Neural progenitor cell (in vitro differentiated cells): ENCODE results near the gene U2AF2. TPM values are rescaled to one million over a fixed set of nuclear protein-coding genes. Genes with fewer than 3 reads are reported as not detected.
A peak's percentile ranks its signal among the peaks of the same experiment; 100 is the strongest.

ENCODE experiments used
- DNase-seq: peaks from one replicate; pipeline ENCODE4 v3.0.0-alpha.2; 2016; ENCODE audit warnings: low spot score
- H2AFZ ChIP-seq: fragments of 200-600 bp; sonication (generic); replicated peaks from 2 replicates; pipeline ENCODE4 v1.6.1; 2016; ENCODE audit warnings: antibody characterized with exemption
- H3F3A ChIP-seq: fragments of 200-600 bp; sonication (generic); 2 replicates; pipeline ENCODE4 v1.6.1; 2016; ENCODE audit warnings: antibody characterized with exemption, low read depth
- H3K27ac ChIP-seq: fragments of 200-600 bp; sonication (generic); 2 replicates; pipeline ENCODE4 v1.5.1; 2016; ENCODE audit warnings: mild to moderate bottlenecking
- H3K27me3 ChIP-seq: fragments of 200-600 bp; sonication (generic); 2 replicates; pipeline ENCODE4 v1.6.1; 2016; ENCODE audit warnings: mild to moderate bottlenecking, moderate library complexity
- H3K36me3 ChIP-seq: fragments of 200-600 bp; sonication (generic); 2 replicates; pipeline ENCODE4 v1.5.1; 2016
- H3K4me1 ChIP-seq: fragments of 200-600 bp; sonication (generic); 2 replicates; pipeline ENCODE4 v1.6.1; 2016; ENCODE audit warnings: mixed run types
- H3K4me2 ChIP-seq: fragments of 200-600 bp; sonication (generic); 2 replicates; pipeline ENCODE4 v1.6.1; 2016
- H3K4me3 ChIP-seq: fragments of 200-600 bp; sonication (generic); 2 replicates; pipeline ENCODE4 v1.5.1; 2016
- H3K79me2 ChIP-seq: fragments of 200-600 bp; sonication (generic); 2 replicates; pipeline ENCODE4 v1.6.1; 2016; ENCODE audit warnings: low read depth
- H3K9ac ChIP-seq: fragments of 200-600 bp; sonication (generic); 2 replicates; pipeline ENCODE4 v1.6.1; 2016
- H3K9me3 ChIP-seq: fragments of 200-600 bp; sonication (generic); 2 replicates; pipeline ENCODE4 v1.5.1; 2016; ENCODE audit warnings: low read depth
- H4K20me1 ChIP-seq: fragments of 200-600 bp; sonication (generic); 2 replicates; pipeline ENCODE4 v1.6.1; 2016; ENCODE audit warnings: low read depth
- H3K27ac Mint-ChIP-seq: 3 replicates; pipeline ENCODE4 v1.8.0; 2021; ENCODE audit warnings: mixed read lengths
- H3K27me3 Mint-ChIP-seq: 2 replicates; pipeline ENCODE4 v1.8.0; 2022; ENCODE audit warnings: low read depth, mild to moderate bottlenecking, inconsistent platforms, moderate library complexity, mixed read lengths; ENCODE audit not compliant: insufficient read depth
- H3K36me3 Mint-ChIP-seq: 3 replicates; pipeline ENCODE4 v1.8.0; 2021; ENCODE audit warnings: mixed read lengths
- H3K4me1 Mint-ChIP-seq: 3 replicates; pipeline ENCODE4 v1.8.0; 2021; ENCODE audit warnings: mixed read lengths
- H3K4me3 Mint-ChIP-seq: 3 replicates; pipeline ENCODE4 v1.8.0; 2021; ENCODE audit warnings: mild to moderate bottlenecking, moderate library complexity, mixed read lengths
- H3K9me3 Mint-ChIP-seq: 3 replicates; pipeline ENCODE4 v1.8.0; 2020; ENCODE audit warnings: mixed read lengths
- EZH2 ChIP-seq: fragments of 200-600 bp; sonication (generic); IDR thresholded peaks from 2 replicates; pipeline ENCODE4 v1.6.1; 2017; ENCODE audit warnings: antibody characterized with exemption, mild to moderate bottlenecking, moderate library complexity
- EZH2phosphoT487 ChIP-seq: fragments of 200-600 bp; sonication (generic); IDR thresholded peaks from 2 replicates; pipeline ENCODE4 v1.6.1; 2017; ENCODE audit warnings: antibody characterized with exemption
- total RNA-seq: library from RNA; depleted of rRNA; stranded (reverse); fragments of >200 nt; gene quantifications from 2 replicates; pipeline ENCODE4 v1.2.3, GENCODE V29; 2015; ENCODE audit warnings: low replicate concordance
- TF ChIP-seq, protein P1 (sequence below): fragments of 200-600 bp; sonication (generic); IDR thresholded peaks from 2 replicates; pipeline ENCODE4 v1.5.1; 2017; ENCODE audit warnings: antibody characterized with exemption, mild to moderate bottlenecking

The U2AF2 gene
- total RNA-seq, 1 donor from 2014 or later, result 124 TPM

DNA sequence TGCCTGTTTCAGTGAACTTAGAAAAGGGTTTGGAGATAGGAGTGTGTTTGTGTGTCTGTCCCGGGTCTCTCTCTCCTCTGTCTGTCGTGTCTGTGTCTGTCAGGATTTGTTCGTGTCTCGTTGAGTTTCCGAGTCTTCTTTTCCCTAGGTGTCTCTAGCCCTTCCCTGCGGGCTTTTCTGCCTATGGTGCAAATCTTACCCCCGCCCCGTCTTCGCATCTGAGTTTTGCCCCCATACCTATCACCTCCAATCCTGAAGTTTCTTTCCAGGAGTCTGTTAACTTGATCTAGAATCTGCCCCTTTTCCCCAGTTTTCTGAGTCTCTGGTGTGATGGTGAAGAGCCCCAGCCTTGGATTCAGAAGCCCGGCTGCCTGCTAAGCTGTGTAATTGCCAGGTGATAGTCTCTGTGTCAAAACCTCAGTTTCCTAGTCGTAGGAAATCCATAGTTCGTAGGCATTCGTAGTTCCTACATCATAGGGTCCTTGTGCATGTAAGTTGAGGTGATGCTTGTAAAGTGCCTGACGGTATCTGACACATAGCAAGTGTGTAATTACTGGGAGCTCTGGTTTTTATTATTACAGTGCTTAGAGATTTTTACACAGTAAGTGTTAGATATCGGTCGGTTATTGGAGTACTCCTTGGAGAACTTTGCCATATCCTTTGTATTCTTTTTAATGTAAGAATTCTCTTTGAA is 21.0 kb downstream of the U2AF2 start:
- H3K4me3 ChIP-seq, result peak overlapping the region; percentile 70
- H3K36me3 ChIP-seq, result no peaks in the 10 kb centered on the region
- peak overlapping the region; percentile 23 for H2AFZ ChIP-seq
- no peak for TF ChIP-seq EZH2phosphoT487
- no peak for TF ChIP-seq EZH2
- TF ChIP-seq, protein P1, sequence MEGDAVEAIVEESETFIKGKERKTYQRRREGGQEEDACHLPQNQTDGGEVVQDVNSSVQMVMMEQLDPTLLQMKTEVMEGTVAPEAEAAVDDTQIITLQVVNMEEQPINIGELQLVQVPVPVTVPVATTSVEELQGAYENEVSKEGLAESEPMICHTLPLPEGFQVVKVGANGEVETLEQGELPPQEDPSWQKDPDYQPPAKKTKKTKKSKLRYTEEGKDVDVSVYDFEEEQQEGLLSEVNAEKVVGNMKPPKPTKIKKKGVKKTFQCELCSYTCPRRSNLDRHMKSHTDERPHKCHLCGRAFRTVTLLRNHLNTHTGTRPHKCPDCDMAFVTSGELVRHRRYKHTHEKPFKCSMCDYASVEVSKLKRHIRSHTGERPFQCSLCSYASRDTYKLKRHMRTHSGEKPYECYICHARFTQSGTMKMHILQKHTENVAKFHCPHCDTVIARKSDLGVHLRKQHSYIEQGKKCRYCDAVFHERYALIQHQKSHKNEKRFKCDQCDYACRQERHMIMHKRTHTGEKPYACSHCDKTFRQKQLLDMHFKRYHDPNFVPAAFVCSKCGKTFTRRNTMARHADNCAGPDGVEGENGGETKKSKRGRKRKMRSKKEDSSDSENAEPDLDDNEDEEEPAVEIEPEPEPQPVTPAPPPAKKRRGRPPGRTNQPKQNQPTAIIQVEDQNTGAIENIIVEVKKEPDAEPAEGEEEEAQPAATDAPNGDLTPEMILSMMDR, result no peak
- H3F3A ChIP-seq, result peaks cover 35% of the 10 kb centered on the region
- Mint-ChIP-seq H3K27me3 (peaks cover 9% of the 10 kb centered on the region), H3K4me1 (peaks cover 33% of the 10 kb centered on the region), H3K27ac (peak overlapping the region; percentile 78), H3K36me3 (peaks cover 18% of the 10 kb centered on the region), H3K9me3 (no peaks in the 10 kb centered on the region), H3K4me3 (peak overlapping the region; percentile 98)
- H3K4me2 ChIP-seq, result peak overlapping the region; percentile 83
- H4K20me1 ChIP-seq, result peaks cover 57% of the 10 kb centered on the region
- H3K79me2 ChIP-seq, result peaks cover 76% of the 10 kb centered on the region
- H3K4me1 ChIP-seq, result peaks cover 19% of the 10 kb centered on the region
- no peaks in the 10 kb centered on the region for H3K27me3 ChIP-seq
- no peak for DNase-seq
- H3K9me3 ChIP-seq, result no peaks in the 10 kb centered on the region
- H3K27ac ChIP-seq, result no peak overlapping the region
- H3K9ac ChIP-seq, result peak overlapping the region; percentile 84

DNA sequence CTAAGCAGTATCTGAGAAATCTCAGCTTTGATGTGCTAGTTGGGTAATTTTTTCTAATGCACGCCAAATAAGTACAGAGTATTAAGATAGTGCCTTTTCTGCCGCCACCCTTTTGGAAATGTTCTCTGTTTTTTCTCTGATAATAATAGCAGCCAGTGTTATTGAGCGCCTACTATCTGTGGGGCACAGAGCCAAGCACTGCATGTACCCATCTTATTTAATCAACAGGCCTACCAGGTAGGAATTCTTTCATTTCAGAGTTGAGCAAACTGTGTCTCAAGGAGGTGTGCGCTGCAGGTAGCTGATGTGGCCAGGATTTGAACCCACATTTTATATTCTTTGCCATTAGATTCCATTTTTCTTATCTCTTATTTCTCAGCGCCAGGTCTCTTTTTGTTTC is 21.5 kb downstream of the U2AF2 start:
- Histone ChIP-seq H3K79me2 (peaks cover 71% of the 10 kb centered on the region), H4K20me1 (peaks cover 51% of the 10 kb centered on the region), H3K4me2 (peak overlapping the region; percentile 83), H3K36me3 (no peaks in the 10 kb centered on the region), H3K4me3 (peak overlapping the region; percentile 70), H3F3A (peaks cover 29% of the 10 kb centered on the region), H3K9ac (peak overlapping the region; percentile 84), H3K27ac (no peak overlapping the region), H3K9me3 (no peaks in the 10 kb centered on the region), H3K4me1 (peaks cover 19% of the 10 kb centered on the region), H3K27me3 (no peaks in the 10 kb centered on the region), H2AFZ (no peak overlapping the region)
- TF ChIP-seq EZH2phosphoT487 (no peak), EZH2 (no peak)
- TF ChIP-seq, protein P1, result no peak
- peaks cover 6% of the 10 kb centered on the region for H3K27me3 Mint-ChIP-seq
- no peak for DNase-seq
- no peaks in the 10 kb centered on the region for H3K9me3 Mint-ChIP-seq
- H3K36me3 Mint-ChIP-seq, result peaks cover 14% of the 10 kb centered on the region
- H3K4me3 Mint-ChIP-seq, result peak overlapping the region; percentile 98
- no peak overlapping the region for H3K27ac Mint-ChIP-seq
- peaks cover 30% of the 10 kb centered on the region for H3K4me1 Mint-ChIP-seq

DNA sequence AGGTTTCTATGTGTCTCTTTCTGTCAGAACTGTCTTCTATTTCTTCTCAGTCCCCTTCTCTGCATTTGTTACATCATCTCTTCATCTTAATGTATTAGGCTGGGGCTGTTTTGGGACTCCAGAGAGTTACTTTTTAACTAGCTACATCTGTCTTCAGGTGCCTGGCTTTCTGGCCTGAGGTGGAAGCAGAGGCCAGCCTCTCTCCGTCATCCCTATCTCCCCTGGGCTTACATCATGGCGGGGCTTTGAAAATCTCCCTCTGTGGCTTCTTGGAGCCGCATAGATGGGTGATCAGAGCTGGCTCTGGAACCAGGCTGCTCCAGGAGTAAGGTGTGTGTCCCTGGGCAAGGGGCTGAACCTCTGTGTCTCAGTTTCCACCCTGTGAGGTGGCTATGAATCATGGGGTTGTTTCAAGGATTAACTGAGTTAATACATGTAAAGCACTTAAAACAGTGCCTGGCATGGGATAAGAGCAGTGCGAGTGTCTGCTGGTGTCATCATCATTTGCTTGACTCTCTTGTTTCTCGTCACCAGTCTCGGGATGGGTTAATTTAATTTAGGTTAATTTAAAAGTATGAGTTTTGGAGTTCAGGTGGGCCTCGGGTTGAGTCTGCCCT is 22.2 kb downstream of the U2AF2 start:
- no peaks in the 10 kb centered on the region for H3K27me3 ChIP-seq
- TF ChIP-seq EZH2, result no peak
- TF ChIP-seq, protein P1, result no peak
- no peak for TF ChIP-seq EZH2phosphoT487
- H3K4me1 ChIP-seq, result peaks cover 19% of the 10 kb centered on the region
- peaks cover 27% of the 10 kb centered on the region for H3F3A ChIP-seq
- no peak overlapping the region for H2AFZ ChIP-seq
- DNase-seq, result no peak
- no peak overlapping the region for H3K27ac ChIP-seq
- Mint-ChIP-seq H3K27ac (no peak overlapping the region), H3K36me3 (peaks cover 14% of the 10 kb centered on the region), H3K4me3 (peak overlapping the region; percentile 98), H3K4me1 (peaks cover 27% of the 10 kb centered on the region), H3K9me3 (no peaks in the 10 kb centered on the region), H3K27me3 (peaks cover 6% of the 10 kb centered on the region)
- H3K9me3 ChIP-seq, result no peaks in the 10 kb centered on the region
- peaks cover 64% of the 10 kb centered on the region for H3K79me2 ChIP-seq
- H3K9ac ChIP-seq, result no peak overlapping the region
- no peak overlapping the region for H3K4me3 ChIP-seq
- peaks cover 45% of the 10 kb centered on the region for H4K20me1 ChIP-seq
- H3K36me3 ChIP-seq, result no peaks in the 10 kb centered on the region
- H3K4me2 ChIP-seq, result no peak overlapping the region
